G401.6 (cell line): ENCODE results near the gene FBN1.

Experiments used
- FAIRE-seq: peaks from 2 replicates; lab custom pipeline; 2012; peaks lifted over from hg19 to GRCh38; lab: Jason Lieb, UNC

Gene FBN1

DNA sequence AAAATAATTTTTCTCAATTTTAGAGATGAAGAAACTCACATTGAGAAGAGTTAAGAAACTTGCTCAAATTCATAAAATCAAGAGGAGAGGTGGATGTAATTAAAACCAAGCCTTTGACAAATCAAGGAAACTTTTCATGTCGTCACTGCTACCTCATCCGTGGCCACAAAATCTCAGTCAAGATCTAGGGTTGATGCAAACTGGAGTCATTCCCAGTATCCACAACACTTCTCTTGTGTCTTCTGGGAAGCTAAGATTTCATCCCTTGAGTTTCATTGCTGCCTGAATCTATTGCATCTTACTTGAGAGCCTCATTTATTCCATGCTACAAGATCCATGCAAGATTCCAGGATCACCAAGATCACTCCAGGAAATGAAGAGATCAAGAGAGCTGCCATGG is 5.4 kb upstream of the FBN1 start:
- FAIRE-seq: no peak

DNA sequence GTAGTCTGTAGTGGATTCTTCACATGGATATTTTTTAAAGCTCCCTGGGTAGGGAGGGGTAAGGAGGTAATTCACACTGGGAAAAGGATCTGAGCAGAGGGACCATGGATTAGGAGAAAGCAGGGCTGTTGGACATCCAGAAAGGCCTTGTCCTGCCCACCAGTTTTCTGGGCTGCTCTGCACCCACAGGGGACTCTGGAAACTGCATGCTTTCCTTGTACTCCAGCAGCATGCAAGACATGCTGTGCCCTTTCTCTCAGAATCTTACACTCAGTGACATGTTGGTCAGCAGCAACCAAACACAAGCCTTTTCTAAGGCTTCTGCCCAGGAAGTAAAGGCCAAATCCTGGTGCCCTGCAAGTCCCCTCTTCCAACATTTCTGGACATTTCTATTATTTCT is 2.5 kb upstream of the FBN1 start:
- no peak for FAIRE-seq

DNA sequence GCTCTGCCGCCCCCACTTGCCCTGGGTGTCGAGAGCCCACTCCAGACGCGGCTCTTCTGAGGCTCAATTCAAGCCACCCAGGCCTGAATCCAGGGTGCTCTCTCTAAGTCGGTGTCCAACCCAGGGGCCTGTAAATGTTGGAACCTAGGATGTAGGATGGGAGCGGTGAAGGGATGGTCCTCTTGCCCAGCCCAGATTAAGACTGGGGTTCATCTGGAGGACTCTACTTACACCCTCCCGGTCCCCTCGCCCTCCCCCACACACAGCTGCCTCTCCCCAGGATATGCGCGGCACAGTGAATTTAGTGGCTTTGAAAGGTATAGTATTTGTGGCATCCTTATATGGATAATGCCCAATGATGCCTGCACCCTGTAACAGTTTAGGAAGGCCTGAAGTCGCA is 822 bp upstream of the FBN1 start:
- FAIRE-seq: no peak

DNA sequence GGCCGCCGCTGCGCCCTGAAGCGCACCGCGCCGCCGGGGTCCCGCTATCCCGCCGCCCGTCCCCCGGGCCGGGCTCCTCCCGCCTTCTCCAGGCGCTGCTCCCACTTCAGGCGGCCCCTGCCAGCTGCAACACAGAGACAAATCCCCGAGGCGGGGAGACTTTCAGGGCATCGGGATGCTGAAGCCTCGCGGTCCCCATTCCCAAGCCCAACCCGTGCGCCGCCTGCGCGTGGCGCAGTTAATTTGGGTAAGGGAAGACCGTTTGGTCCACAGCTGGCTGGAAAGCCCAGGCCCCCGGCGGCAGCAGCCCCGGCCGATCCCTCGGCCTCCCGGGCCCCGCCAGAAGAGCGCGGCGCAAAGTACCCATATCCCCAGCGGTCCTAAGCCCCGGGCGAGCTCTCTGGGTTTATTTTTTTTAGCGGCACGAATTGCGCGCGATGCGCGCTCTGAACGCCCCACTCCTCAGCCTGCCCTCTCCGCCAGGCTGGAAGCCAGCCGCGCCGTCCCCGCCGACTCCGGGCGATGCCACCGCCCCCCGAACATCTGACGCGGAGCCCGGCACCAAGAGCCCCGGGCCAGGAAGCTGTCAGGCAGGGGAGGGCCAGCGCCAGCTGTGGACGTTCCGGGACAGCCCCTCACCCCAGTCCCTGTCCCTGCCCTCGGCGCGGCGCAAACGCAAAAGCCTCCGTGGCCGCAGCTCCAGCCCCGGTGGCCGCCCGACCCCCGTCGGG is 517 bp downstream of the FBN1 start:
- FAIRE-seq: no peak

DNA sequence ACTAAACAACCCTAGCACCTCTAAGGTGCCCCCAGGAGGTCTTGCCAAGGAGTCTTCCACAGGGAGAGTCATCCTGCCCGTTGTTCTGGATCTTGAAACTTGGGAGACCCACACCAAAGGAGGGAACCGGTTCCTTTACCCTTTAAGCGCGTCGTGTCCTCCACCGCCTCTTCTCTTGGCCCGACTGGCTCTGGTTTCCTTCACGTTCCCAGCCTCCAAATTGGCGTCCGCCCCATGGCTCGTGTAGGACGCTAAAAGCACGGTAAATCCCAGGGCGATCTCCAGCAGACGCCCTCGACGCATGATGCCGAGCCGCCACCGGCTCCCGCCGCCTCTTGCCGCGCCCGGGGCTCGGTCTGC is 1.1 kb downstream of the FBN1 start:
- FAIRE-seq: no peak

DNA sequence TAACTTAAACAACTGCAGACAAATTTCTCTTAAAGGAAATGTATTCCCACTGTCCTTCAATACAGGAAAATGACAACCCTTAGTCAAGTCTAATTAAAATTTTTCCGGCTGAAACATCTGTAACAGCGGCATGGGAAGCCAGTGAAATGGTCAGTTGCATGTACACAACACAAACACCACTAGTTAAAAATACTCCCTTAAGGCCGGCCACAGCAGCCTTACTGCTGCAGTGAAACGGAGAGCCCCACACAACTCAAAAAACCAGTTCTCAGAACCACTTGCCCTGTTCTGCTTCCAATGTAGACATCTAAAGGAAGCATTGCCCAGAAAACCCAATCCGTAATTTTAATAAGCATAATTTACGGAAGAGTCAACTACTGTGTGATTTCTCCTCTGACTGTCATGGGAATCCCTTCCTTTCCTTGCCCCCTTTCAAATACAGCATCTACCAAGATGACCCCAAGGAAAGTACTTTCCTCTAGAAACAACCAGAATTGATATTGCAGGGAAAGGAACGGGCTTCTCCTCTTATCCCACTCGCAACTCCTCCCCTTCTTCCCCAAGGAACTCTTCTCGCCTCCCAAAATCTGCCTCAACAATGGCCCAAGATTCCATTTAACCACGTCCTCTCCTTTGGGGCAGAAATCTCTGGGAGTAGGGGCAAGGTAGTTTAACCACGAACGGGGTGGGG is 1.6 kb downstream of the FBN1 start:
- FAIRE-seq: no peak

DNA sequence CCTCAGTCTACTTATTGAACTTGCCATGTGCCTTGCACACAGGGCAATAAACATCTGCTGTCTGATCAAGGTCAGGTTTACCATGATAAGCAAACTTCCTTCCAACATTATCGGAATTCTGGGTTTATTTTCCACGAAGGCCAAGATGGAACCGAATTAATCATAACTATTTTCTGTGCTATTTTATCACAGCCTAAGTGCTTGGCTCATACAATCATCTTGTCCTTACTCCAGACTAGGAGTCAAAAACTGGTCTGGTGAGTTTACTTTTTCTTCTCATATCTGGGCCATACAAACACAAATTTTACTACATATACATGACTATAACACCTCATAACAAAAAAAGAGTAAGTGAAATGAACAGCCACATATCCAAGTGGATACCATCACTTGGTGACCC is 2.3 kb downstream of the FBN1 start:
- no peak for FAIRE-seq

DNA sequence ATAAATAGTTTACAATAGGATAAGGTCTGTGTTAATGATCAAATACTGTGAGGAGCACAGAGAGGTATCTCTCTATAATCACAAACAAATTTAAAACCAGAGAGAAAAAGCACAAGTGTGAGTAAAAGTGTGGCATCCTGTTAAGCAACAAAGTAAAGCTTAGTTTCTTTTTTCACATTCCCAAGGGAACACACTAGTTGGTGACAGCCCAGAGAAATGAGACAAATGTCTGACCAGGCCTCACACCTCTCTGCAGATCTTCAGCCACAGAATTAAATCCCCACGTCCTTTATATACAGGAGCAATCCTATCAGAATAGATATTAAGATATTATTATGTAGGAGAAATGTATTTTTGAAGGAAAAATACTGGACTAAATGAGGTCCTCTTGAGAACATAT is 2.7 kb downstream of the FBN1 start:
- FAIRE-seq: no peak

DNA sequence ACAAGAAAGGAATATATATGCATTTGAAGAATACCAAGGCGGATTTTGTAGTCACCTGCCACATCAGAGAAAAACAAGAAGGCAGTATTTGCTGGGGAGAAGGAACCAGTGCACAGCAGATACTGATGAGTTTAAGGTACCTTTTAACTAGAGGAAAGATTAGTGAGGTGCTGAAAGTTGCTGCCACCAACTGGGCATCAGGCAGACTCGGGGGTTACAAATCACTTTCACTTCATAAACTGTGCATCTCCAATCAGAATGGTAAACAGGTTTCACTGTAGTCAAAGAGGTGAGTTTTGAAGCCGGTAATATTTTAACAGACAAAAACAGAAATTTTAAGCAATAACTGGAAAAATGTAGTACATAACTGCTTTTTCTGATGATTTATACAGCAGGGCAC is 4.1 kb downstream of the FBN1 start:
- FAIRE-seq: no peak

DNA sequence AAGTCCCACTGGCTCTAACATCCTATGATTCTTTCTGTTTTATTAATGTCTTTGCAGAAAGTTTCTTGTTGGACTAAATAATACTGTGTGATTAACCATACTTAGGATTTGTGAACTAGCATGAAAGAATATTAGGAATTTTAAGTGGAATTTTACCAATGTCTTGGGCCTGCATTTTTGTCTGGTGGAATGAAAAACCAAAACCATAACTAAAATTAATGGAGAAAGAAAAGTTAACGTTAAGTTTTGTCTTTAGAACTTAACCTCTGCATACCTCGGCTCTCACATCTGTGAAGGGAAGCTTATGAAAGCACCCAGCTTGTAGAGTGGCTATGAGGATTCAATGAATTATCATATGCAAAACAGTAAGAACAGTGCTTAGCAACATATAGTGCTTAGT is 6.5 kb downstream of the FBN1 start:
- FAIRE-seq: no peak

DNA sequence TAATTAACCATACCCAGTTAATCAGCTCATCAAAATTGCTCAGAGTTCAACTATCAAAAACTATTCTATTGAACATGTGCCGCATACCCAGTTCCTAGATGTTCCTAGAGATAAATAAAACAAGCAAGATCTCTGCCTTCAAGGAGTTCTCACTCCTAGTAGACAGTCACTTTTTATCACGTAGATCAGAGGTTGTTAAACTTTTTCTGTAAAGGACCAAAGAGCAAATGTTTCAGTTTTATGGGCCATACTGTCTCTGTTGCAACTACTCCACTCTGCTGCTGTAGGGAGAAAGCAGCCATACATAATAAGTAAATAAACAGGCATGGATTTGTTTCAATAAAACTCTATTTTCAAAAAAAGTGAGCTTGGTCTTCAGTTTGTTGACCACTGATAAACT is 7.9 kb downstream of the FBN1 start:
- no peak for FAIRE-seq

DNA sequence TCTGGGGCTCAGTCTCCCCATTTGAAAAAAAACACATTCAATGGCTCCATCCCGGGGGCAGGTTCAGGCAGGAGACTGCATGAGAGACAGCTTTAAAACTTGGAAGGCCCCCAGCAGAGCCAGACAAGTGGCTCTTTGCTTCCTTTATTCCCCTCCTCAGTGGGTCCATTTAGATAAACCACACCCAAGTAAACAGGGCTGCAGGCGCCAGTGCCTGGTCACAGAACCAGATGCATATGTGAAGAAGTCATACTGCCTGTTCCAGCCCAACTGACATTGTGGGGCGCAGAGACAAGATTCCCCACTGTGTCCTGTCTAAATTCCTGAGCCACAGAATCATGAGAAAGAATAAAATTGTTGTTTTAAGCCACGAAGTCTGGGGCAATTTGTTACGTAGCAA is 9.0 kb downstream of the FBN1 start:
- no peak for FAIRE-seq

DNA sequence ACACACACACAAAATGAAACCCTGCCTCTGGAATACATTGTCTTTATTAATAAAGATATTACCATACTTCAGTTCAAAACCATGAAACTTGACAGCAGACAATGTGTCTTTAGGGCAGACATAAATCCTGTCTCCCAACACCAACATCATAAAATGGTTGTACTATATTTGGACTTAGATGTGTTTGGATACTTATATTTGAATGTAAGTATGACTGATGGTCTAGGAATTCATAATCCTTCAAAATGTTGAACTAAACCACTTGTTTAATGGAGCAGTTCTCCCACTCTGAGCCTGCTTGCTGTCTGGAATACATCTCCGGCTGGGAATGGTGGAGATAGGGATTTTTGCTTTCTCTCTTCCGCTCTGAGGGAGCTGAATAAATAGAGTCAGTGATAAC is 10.6 kb downstream of the FBN1 start:
- FAIRE-seq: no peak

DNA sequence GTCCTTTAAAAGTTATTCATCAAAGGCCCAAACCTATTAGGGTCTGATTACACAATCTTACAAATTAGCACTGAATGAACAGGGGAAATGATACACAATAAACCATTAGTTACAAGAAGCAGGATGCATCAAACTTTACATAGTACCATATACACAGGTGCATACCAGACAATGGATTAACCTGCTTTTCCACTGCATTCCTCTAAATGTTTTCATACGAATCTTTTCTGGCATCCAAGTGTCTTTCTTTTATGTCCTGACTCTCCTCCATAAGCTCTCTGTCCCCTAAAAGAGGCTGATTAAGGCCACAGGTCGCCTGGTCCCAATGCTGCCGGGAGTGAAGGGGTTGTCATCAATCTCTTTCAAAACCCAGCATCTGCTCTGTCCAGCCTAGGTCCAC is 11.4 kb downstream of the FBN1 start:
- FAIRE-seq: no peak

DNA sequence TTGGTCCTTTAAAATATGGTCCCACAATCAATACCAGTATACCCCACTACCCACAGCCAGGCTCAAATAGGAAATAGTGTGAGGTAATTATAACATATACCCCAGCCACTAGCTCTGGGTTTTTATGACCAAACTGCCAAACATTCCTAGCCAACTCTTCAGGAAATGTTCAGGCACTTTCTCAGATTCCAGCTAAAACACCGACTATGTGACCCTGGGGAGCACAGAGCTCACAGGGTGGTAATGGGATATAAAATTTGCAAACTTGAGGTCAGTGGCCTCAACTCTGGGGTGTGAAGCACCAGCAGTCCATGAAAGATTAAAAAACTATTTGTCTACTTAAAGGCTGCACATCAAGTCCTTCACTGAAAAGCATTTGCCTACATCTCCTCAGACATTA is 12.9 kb downstream of the FBN1 start:
- no peak for FAIRE-seq

DNA sequence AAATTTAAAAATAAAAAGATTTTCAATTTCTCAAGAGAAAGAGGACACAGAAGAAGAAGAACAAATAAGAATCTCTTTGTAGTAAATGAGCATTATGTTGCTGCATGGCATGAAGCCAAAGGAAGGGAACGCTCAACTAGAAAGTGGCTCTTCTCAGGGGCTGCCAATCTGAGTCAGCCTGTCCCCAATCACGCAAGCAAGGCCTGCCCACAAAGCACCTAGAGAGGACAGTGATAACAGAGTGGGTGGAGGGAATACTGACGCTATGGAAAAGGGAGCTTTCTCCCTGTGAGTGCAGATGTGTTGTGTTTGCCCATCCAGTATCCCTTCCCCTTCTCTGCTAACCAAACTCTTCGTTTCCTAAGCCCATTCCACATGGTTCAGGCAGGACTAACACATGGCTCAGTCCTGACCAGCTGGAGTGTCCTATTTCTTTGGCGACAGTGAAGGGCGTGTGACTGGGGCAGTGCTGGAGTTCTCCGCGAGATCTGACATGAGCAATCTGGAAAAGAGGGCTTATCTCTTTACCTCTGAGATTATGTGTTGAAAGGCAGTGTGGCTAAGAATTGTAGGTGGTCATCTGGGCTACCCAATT is 14.2 kb downstream of the FBN1 start:
- no peak for FAIRE-seq

DNA sequence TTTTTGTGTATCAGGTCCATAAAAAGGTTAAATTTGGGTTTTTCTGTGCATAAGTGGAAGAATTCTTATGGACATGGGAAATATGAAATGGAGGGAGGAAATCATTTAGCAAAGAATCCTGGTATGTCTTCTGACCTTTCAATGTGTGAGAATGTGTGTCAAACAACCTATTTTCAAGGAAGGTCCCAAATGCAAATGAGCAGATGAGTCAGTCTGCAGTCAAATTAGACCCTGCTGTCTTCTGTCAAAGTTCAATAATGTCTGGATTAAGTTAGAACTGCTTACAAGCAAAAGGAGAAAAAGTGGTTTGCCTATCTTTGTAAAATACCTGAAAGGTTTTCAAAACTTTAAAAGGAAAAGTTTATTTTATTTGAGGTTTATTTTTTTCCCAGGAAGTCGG is 15.3 kb downstream of the FBN1 start:
- FAIRE-seq: no peak

DNA sequence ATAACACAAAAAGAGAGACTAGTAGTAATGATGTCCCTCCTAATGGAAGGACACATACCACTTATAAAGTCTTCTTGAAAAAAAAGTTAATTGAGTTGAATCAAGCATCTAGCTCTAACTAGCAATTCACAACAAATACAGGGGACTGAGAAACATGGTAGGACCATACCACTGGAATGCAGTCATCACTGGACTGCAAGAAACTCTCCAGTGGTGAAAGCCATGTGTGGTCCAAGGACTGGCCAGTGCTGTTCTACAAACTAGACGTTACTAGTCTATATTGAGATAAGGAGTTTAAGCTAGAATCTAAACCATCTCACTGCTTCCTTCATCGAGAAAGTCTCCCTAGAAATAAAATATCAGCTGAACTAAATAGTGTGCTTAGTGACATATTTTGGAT is 16.7 kb downstream of the FBN1 start:
- FAIRE-seq: no peak

DNA sequence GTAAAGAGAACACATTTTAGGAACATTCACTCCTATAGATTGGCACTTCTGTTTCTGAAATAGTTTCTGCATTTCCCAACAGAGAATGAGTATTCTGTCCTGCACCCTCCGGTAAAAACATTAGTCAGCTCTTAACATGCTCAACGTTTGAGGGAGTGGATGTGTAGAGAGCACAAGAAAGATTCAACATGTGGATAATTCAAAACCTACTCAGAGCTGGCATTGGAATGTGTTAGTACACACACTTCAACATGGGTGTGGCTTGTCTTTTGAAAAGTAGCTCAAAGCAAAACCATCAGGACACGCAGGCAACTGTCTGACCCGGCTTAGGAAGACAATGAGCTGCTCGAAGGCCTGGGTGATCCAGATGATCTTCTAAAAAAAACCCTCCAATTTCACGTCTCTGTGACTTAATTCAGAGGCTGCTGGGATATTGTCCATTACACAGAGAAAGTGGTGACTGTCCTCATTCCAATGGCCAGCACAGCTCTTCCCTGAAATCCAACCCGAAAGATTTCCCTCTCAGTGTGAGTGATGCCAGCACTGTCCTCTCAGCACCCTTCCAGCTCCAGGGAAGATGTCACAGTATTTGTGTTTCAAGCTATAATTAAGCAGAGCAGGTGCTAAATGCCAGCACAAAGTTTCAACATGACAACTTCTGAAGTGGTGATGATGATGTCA is 18.1 kb downstream of the FBN1 start:
- FAIRE-seq: no peak

DNA sequence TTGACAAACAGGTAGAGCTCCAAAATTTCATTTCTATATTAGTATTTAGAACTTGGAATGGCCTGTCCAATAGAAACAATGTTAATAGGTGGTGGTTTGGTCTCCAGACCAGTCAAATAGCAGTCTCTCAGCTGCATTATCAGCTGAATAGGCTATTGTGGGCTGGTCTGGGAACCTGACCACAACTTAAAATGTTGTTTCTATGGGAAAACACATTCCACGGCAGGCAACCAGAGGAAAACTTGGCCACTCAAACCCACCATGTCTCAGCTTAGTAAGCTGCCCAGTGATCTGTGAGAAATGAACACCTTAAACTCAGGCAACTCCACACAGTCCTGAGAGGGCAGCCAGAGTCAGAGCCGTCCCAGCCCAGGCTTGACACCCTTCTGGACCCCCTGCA is 20.4 kb downstream of the FBN1 start:
- no peak for FAIRE-seq

DNA sequence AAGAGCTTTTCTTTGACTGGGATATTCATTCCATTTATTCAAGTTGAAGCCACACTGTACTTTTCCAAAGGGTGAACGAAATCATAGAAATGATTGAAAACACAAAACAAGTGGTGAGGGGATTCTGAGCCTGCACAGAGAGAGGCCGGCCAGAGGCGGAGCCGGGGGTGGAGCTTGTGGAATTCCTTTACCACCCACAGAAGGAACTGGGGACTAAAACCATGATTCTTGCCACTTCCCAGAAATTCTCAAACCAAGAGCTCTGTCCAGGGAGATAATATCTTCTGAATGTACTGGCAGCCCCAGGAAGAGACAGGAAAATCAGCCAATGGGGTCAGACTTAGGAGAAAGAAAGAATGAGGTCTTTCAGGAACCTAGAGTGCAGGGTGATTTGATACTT is 20.8 kb downstream of the FBN1 start:
- no peak for FAIRE-seq

DNA sequence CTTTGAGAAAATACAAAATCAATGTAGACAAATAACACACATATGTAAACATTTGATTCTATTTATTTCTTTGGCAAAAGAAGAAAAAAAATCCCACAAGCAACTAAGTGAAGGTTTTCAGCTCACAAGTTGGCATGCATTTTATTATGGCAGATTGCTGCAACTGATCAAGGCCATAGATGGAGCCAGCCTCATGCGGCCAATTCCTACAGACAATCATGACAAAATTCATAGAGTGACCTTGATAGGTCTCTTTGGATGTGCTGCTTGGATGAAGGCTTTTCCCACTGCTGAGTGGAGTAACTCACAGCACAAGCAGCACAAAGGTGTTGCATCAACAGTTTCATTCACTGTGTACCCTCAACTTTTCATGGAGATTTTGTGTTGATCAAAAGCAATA is 22.1 kb downstream of the FBN1 start:
- no peak for FAIRE-seq

DNA sequence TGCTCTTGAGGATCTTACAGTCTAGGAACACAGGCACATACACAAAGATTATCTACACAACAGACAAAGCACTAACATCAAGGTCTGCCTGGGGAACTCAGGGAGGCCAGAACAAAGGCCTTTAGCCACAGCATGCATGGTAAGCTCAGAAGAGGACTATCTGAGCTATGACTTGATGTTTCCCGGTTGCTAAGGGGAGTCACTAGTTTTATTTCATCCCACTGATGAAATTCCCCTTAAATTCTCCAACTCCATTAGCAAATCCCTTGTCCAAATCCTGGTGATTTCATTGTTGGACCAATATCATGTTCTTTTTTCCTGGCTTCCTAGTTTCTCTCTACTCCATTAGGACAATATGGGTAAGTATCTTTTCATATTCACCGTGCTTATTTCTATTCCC is 23.3 kb downstream of the FBN1 start:
- no peak for FAIRE-seq

DNA sequence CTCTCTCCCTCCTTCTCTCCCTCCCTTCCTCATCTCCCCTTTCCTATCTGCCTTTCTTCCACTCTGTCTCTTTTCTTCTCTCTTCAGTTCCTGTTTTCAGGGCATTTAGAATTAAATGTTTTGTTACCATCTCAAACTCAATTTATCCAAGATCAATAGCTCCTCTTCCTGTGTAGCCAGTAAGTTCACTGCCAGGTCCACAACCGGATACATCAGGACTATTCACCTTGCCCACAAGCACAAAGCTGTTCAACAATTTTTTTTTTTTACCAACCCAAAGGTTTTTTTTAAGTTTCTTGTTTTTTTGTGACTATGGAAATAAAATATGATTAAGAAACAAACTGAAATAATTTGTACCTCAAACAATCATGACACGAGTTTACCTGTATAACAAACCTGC is 26.1 kb downstream of the FBN1 start:
- FAIRE-seq: no peak
